ENCODE data around the gene CSNK1D. TPM values are rescaled to one million over a fixed set of nuclear protein-coding genes. Genes with fewer than 3 reads are reported as not detected.

CSNK1D gene
- total RNA-seq, 1 donor from 2014 or later, result 150 TPM

DNA sequence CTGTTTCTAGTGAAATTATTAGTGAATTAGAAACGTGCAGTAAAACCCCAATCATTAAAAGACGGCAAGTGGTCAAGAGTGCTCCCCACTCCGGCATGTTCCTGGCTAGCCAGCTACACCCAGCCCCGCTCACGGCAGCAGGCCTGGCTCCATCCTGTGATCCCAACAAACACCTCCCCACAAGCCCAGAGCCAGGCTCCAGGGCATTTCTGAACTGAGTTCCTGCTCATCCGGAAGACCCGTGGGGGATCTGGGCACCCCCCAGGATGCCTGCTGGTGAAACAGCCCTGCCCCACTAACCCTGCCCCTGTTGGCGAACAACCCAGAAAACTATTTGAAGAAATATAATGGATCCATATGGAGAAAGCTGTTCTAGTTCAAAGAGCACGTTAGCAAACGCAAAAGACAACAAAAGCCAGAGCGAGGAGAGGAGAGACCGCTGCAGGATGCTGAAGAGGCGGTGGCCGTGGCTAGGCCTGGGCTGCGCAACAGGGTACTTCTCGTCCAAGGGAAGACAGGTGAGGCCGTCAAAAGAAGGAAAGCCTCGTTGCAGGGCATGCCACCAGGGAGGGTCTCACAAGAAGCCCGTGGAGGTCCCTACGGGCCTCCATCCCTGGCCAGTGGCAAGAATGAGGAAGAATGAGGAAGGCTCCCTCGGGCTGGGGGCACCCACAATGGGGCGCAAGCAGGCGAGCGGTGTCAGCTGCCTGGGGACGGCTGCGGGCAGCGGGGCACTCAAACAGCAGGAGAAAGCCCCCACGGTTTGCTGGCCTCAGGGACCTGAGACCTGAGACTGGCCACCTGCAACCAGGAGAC lies 25.4 kb downstream of the CSNK1D start:
- Histone ChIP-seq H3K27ac (no peak overlapping the region), H3K27me3 (no peaks in the 10 kb centered on the region), H3K36me3 (peaks cover 100% of the 10 kb centered on the region), H3K9me3 (no peaks in the 10 kb centered on the region), H3K4me3 (no peak overlapping the region), H3K4me1 (peaks cover 25% of the 10 kb centered on the region)
- TF ChIP-seq, protein P1, sequence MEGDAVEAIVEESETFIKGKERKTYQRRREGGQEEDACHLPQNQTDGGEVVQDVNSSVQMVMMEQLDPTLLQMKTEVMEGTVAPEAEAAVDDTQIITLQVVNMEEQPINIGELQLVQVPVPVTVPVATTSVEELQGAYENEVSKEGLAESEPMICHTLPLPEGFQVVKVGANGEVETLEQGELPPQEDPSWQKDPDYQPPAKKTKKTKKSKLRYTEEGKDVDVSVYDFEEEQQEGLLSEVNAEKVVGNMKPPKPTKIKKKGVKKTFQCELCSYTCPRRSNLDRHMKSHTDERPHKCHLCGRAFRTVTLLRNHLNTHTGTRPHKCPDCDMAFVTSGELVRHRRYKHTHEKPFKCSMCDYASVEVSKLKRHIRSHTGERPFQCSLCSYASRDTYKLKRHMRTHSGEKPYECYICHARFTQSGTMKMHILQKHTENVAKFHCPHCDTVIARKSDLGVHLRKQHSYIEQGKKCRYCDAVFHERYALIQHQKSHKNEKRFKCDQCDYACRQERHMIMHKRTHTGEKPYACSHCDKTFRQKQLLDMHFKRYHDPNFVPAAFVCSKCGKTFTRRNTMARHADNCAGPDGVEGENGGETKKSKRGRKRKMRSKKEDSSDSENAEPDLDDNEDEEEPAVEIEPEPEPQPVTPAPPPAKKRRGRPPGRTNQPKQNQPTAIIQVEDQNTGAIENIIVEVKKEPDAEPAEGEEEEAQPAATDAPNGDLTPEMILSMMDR (IDR thresholded peaks at IDR 0.05), result no peak
- ATAC-seq, result no peak
- peak; percentile 52 for DNase-seq
- intact Hi-C loops (cut with DNase I), result no loop called here

- TF ChIP-seq, protein P1 (IDR thresholded peaks at IDR 0.05), result no peak
- peak overlapping the region; percentile 42 for H3K27ac ChIP-seq
- H3K27me3 ChIP-seq, result no peaks in the 10 kb centered on the region
- peaks cover 94% of the 10 kb centered on the region for H3K36me3 ChIP-seq
- intact Hi-C loops (cut with DNase I), result no loop called here
- H3K4me1 ChIP-seq, result peaks cover 32% of the 10 kb centered on the region
- no peak for ATAC-seq
- no peaks in the 10 kb centered on the region for H3K9me3 ChIP-seq
- H3K4me3 ChIP-seq, result no peak overlapping the region
- no peak for DNase-seq
Observed at GRCh38 chr17:82247182-82247823, 26.2 kb downstream of the CSNK1D start.

GRCh38 chr17:82246365-82247181 lies 26.9 kb downstream of the CSNK1D start:
- H3K27ac ChIP-seq, result peak overlapping the region; percentile 42
- TF ChIP-seq, protein P1 (IDR thresholded peaks at IDR 0.05), result no peak
- ATAC-seq (no peak), DNase-seq (no peak)
- no peak overlapping the region for H3K4me3 ChIP-seq
- no peaks in the 10 kb centered on the region for H3K27me3 ChIP-seq
- H3K4me1 ChIP-seq, result peaks cover 40% of the 10 kb centered on the region
- H3K9me3 ChIP-seq, result no peaks in the 10 kb centered on the region
- intact Hi-C loops (cut with DNase I), result no loop called here
- peaks cover 87% of the 10 kb centered on the region for H3K36me3 ChIP-seq

GRCh38 chr17:82246040-82246364 lies 27.5 kb downstream of the CSNK1D start:
- intact Hi-C loops (cut with DNase I), result no loop called here
- TF ChIP-seq, protein P1 (IDR thresholded peaks at IDR 0.05), result no peak
- no peak for DNase-seq
- peak overlapping the region; percentile 42 for H3K27ac ChIP-seq
- no peaks in the 10 kb centered on the region for H3K9me3 ChIP-seq
- ATAC-seq, result no peak
- H3K4me3 ChIP-seq, result no peak overlapping the region
- no peaks in the 10 kb centered on the region for H3K27me3 ChIP-seq
- peaks cover 81% of the 10 kb centered on the region for H3K36me3 ChIP-seq
- H3K4me1 ChIP-seq, result peaks cover 45% of the 10 kb centered on the region

- Histone ChIP-seq H3K27ac (no peak overlapping the region), H3K4me1 (peaks cover 52% of the 10 kb centered on the region), H3K27me3 (no peaks in the 10 kb centered on the region), H3K9me3 (no peaks in the 10 kb centered on the region), H3K4me3 (no peak overlapping the region), H3K36me3 (peaks cover 75% of the 10 kb centered on the region)
- DNase-seq (no peak), ATAC-seq (no peak)
- intact Hi-C loops (cut with DNase I), result no loop called here
- TF ChIP-seq, protein P1 (IDR thresholded peaks at IDR 0.05), result no peak
Observed at GRCh38 chr17:82245134-82246039, 28.1 kb downstream of the CSNK1D start.
